Mesothelial cell of epicardium (in vitro differentiated cells): ENCODE data around the gene ACBD3. TPM values are rescaled to one million over a fixed set of nuclear protein-coding genes. Genes with fewer than 3 reads are reported as not detected.

Source experiments
- DNase-seq, 2 experiments: peaks; one replicate each; pipeline ENCODE4 v3.0.0; 2021; ENCODE audit warnings: low spot score in 2 of 2; ENCODE audit not compliant: unreplicated experiment in 2 of 2
- H3K27ac Mint-ChIP-seq: 2 replicates; pipeline ENCODE4 v1.8.0; 2021; ENCODE audit warnings: mixed read lengths
- H3K27me3 Mint-ChIP-seq: 2 replicates; pipeline ENCODE4 v1.8.0; 2021; ENCODE audit warnings: low read depth, mixed read lengths
- H3K36me3 Mint-ChIP-seq: 2 replicates; pipeline ENCODE4 v1.8.0; 2021; ENCODE audit warnings: mixed read lengths
- H3K4me1 Mint-ChIP-seq: 2 replicates; pipeline ENCODE4 v1.8.0; 2021; ENCODE audit warnings: mixed read lengths
- H3K4me3 Mint-ChIP-seq: 2 replicates; pipeline ENCODE4 v1.8.0; 2021; ENCODE audit warnings: mild to moderate bottlenecking, moderate library complexity, mixed read lengths
- H3K9me3 Mint-ChIP-seq: 2 replicates; pipeline ENCODE4 v1.8.0; 2021; ENCODE audit warnings: mixed read lengths
- CTCF ChIP-seq: fragments of 200-600 bp; sonication (generic); IDR thresholded peaks from one replicate; pipeline ENCODE4 v1.5.0; 2021; ENCODE audit warnings: antibody characterized with exemption; ENCODE audit not compliant: unreplicated experiment
- total RNA-seq: library from RNA; stranded (reverse); gene quantifications from 3 replicates; pipeline ENCODE4 v1.2.1, GENCODE V29; 2021

The ACBD3 gene
- total RNA-seq, 1 donor from 2014 or later = 44.7 TPM

- Mint-ChIP-seq H3K4me3 (no peak overlapping the region), H3K4me1 (no peaks in the 10 kb centered on the region), H3K27me3 (no peaks in the 10 kb centered on the region), H3K36me3 (peaks cover 54% of the 10 kb centered on the region), H3K27ac (no peak overlapping the region), H3K9me3 (no peaks in the 10 kb centered on the region)
- DNase-seq = no peak
- TF ChIP-seq CTCF = no peak
These were observed 36.7 kb downstream of the ACBD3 start for GRCh38 chr1:226149806-226150205.

- Mint-ChIP-seq H3K4me3 (no peak overlapping the region), H3K4me1 (no peaks in the 10 kb centered on the region), H3K27me3 (no peaks in the 10 kb centered on the region), H3K27ac (no peak overlapping the region), H3K36me3 (peaks cover 49% of the 10 kb centered on the region), H3K9me3 (peaks cover 4% of the 10 kb centered on the region)
- no peak for DNase-seq
- no peak for TF ChIP-seq CTCF
These were observed 38.4 kb downstream of the ACBD3 start for GRCh38 chr1:226148121-226148648.

GRCh38 chr1:226144045-226144444 is 42.5 kb downstream of the ACBD3 start:
- no peak overlapping the region for H3K27ac Mint-ChIP-seq
- peaks cover 4% of the 10 kb centered on the region for H3K9me3 Mint-ChIP-seq
- H3K4me3 Mint-ChIP-seq = no peak overlapping the region
- no peak for DNase-seq
- H3K27me3 Mint-ChIP-seq = no peaks in the 10 kb centered on the region
- no peaks in the 10 kb centered on the region for H3K4me1 Mint-ChIP-seq
- no peak for TF ChIP-seq CTCF
- H3K36me3 Mint-ChIP-seq = peaks cover 39% of the 10 kb centered on the region

- H3K4me1 Mint-ChIP-seq = peaks cover 8% of the 10 kb centered on the region
- no peak for DNase-seq
- H3K36me3 Mint-ChIP-seq = no peaks in the 10 kb centered on the region
- no peak overlapping the region for H3K4me3 Mint-ChIP-seq
- no peak overlapping the region for H3K27ac Mint-ChIP-seq
- H3K27me3 Mint-ChIP-seq = no peaks in the 10 kb centered on the region
- TF ChIP-seq CTCF = no peak
- H3K9me3 Mint-ChIP-seq = peaks cover 2% of the 10 kb centered on the region
These were observed 50.8 kb downstream of the ACBD3 start for GRCh38 chr1:226135709-226136108.

GRCh38 chr1:226135059-226135651 is 51.4 kb downstream of the ACBD3 start:
- Mint-ChIP-seq H3K27ac (no peak overlapping the region), H3K4me1 (peaks cover 8% of the 10 kb centered on the region), H3K9me3 (peaks cover 5% of the 10 kb centered on the region), H3K4me3 (no peak overlapping the region), H3K36me3 (no peaks in the 10 kb centered on the region), H3K27me3 (no peaks in the 10 kb centered on the region)
- DNase-seq = no peak
- TF ChIP-seq CTCF = no peak
